ENCODE measurements around the gene CDHR5.
"Not testable (repeated sequence)": the region's sequence is repeated elsewhere in the genome, so short reads cannot be mapped to it uniquely, and the experiment has no call there.

The CDHR5 gene

DNA sequence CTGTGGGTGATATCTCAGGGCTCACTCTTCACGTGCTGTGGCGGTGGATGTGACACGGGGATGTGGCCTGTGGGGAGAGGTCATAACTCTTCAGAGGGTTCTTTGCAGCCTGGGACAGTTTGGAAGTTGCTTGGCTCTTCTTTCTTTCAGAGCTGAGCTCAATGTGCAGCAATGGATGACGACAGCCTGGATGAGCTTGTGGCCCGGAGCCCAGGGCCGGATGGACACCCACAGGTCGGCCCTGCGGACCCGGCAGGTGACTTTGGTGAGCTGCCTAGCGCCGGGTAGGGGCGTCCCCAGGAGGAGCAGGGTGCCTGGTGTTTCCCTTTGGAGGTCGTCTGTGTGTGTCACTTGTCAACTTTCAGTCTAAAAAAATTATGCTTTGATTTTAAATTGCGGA lies 43.4 kb downstream of the CDHR5 start:
- no peak for DNase-seq

DNA sequence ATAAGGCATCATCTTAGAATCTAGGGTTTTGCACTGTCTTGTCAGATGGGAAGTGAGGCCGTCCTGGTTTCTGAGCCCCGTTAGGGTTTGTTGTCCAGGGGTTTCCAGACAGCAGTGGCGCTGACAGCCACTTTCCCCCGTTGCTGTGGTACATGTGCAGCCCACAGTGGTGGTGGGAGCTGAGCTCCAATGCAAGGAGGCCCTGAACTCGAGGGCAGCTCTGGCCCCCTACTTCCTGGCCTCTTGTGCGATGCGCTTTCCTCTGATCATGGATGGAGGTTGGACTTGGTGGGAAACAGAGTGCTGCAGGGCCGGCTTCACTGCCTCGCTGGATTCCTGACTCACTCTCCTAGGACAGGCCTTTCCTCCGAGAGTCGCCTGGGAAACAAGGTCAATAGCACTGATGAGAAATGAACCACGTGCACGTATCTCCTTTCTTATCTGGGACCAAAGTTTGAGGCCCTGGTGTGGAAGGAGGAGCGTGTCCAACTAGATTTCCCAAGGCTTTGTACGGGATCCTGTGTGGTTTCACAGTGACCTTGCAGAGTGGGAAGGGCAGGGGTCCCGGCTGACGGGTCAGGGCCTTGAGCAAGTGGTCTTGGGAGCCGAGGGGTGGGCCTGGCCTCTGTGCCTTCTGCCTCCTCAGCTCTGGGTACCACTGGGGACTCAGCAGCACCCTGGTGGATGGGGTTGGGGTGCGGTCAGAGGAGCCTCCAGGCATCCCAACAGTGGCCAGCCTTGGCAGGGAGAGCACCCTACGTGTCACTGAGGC lies 44.7 kb downstream of the CDHR5 start:
- no peak for DNase-seq

DNA sequence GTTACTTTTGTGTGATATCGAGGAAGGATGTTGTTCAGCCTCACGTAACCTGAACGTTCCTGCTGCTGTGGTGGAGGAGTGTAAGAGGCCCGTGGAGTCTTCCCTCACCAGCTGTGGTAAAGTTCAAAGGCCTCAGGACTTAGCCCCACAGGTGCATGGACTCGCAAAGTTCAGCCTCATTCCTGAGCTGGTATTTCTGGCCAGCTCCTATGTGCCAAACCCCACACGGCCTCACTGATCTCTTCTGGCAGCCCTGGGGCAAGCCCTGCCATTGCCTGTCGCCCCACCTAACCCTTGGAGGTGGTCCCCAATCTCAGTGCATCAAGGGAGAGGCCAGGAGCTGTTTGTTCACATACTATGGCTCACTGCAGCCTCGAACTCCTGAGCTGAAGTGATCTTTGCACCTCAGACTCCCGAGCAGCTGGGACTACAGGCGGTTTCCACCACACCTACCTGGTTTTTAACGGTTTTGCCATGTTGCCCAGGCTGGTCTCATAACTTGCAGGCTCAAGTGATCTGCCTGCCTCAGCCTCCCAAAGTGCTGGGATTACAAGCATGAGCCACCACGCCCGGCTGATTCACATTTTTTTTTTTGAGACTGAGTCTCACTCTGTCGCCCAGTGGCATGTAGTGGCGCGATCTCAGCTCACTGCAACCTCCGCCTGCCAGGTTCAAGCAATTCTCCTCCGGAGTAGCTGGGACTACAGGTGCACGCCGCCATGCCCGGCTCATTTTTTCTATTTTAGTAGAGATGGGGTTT lies 46.3 kb downstream of the CDHR5 start:
- no peak for DNase-seq

DNA sequence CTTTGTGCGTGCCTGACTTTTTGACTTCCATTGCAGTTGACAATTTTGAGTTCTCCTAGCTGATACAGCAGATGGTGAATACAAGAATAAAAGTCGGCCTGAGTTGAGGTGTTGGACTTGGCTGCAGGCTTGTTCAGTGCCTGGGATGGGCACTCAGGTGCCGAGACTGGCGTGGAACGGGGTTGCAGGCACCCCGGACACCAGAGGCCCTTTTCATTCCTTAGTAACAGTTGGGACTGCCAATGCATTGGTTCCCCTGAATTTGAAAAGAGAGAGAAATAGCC lies 47.2 kb downstream of the CDHR5 start:
- DNase-seq: no peak

DNA sequence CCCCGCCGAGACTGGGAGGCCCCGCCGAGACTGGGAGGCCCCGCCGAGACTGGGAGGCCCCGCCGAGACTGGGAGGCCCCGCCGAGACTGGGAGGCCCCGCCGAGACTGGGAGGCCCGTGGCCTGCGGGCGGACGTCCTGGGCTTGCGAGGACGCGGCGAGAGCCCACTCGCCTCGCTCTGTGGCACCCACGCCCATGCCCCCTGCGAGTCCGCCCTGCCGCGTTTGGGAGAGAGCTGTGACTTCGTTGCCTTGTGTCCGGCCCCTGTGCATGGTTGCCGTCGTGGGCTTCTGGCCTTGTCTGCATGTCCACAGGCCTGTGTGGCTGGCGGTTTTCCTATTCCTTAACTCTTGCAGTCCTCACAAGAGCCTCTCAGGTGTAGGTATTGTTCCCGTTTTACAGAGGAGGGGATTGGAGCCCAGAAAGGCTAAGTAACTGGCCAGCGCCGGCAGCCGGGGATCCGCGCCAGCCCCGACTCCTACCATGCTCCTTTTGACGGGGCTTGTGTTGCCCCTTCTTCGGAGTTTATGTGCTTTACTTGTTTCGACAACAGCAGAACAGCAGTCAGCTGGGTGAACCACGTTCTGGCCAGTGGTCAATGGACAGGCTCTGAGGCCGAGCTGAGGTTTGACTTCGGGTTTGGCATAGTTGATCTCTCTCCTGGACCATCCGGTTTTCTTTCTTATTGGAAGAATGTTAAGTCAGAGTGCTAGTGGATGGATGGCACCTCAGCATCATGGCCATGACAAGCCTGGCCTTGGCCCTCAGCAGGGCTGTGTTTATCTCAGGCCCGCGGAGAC lies 47.7 kb downstream of the CDHR5 start:
- DNase-seq: no peak

DNA sequence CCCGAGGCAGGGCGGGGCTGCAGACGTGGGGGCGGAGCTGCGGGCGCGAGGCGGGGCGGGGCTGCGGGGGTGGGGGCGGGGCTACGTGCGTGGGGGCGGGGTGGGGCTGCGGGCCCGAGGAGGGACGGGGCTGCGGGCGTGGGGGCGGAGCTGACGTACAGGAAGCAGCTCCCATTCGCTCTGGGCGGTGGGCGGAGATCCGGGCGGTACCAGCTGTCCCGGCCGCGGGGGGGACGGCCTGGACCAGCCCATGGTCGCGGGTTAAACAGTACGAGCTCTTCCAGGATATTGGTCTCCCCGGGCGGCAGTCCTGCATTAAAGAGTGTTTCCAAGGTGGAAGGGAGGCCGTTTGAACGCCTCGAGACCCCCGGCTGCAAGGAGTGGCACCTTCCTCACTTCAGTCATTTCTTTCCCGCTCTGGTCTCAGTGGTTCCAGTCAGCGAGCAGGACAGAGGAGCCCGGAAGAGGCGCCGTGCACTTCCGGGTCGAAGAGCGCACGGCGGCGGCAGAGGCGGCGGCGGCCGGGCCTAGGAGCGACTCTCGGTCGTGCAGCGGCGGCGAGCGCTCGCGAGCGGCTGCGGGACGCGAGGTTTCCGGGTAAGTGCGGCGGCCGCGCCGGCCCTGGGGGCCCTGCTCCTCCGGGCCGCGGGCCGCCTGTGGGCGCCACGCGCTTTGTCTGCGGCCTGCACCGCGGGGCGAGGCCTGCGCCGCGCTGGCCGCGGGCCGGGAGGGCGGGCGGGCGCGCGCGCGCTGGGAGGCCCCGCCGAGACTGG lies 48.6 kb downstream of the CDHR5 start, which contains the start of gene PHRF1:
TSS of gene PHRF1 (plus strand) at position 475 of the 773 bp plus-strand sequence. CDS start 5,043 bp downstream, outside the sequence.
- DNase-seq: peak; percentile 69

DNA sequence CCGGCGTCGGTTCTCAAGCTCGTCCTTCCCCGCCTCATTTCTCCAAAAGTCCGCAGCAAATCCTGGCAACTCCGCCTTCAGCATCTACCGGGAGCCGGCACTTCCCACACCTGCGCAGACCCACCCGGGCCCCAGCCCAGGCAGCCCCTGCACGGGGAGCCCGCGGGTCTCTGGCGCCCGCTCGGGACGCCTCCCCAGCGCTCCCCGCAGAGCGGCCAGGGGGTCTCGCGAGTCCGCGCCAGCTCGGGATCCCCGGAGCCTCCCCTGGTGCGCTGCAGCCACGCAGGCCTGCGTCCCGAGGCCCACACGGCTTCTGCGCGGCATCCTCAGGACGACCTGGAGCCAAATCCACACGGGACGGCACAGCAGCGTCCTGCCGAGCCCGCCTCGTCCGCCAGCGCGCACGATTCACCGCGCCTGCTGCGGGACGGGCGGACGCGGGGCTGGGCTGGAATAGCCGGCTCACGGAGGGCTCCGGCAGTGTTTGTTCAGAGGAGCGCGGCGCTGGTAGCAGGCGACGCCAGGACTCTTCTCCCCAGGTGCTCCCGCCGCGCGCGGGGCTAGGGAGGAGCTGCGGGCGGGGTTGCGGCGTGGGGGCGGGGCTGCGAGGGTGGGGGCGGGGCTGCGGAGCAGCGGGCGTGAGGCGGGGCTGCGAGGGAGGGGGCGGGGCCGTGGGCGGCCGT lies 49.3 kb downstream of the CDHR5 start:
- DNase-seq: no peak

DNA sequence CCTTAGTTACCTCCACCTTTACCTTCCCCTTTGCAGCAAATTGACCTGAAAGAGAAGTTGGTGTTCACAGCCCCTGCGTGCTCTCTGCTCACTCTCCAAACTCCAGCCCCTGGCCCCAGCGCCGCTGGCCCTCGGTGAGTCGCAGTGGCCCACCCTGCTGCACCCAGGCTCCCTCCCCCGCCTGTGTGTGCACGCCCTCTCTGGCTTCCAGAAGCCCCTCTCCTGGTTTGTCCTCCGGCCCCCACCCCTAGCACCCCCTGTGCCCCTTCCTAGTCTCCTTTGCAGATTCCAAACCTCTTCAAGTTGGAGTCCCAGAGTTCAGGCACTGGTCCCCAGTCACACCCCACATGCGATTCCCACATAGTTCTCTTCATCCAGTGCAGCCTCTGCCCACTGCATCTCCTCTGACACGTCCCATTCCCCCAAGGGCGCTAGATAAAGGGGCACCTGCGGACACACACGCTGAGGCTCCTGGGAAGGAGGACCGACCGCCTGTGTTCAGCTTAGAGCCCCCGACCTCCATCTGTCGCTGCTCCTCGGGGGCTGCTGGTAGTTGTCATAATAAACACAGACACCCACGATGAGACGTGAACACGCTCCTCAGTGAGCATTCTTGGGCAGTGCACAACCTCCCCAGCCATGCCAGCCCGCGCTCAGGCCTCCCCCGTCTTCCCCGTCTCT lies 50.0 kb downstream of the CDHR5 start:
- DNase-seq: no peak

DNA sequence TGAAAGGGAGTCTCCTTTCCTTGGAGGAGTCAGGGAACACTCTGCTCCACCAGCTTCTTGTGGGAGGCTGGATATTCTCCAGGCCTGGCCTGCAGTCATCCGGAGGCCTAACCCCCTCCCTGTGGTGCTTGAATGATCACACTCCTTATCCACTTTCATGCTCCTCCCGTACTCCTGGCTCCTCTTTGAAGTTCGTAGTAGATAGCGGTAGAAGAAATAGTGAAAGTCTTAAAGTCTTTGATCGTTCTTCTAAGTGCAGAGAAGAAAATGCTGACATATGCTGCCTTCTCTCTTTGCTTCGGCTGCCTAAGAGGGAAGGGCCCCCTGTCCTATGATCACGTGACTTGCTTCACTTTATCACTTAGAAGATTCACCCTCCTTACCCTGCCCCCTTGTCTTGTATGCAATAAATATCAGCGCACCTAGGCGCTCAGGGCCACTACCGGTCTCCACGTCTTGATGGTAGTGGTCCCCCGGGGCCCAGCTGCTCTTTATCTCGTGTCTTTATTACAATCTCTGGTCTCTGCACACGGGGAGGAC lies 50.7 kb downstream of the CDHR5 start:
- DNase-seq: not testable (repeated sequence)

DNA sequence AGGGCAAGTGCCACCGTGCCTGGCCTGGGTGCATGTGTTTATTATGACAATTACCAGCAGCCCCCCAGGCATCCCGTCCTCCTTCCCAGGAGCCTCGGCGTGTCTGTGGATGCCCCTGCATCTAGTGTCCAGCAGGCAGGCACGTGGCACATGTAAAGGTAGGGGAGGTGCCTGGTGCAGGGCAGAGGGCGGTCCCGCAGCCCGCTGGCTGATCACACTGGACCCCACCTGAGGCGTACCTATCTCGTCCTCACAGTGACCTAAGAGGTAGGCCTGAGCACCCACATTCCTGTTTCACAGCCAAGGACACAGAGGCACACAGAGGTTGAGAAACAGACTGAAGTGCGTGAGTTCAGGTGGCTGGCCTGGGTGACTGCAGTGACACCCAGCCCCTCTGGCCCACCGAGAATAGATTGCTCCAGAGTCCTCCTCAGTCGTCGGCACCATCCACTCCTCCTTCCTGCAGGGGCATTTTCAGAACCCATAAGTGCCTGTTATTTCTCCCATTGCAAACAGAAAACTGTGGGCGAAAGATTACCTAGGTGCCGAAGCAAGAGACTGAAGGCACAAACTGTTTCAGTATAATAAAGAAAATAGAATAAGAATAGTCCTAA lies 51.5 kb downstream of the CDHR5 start:
- no peak for DNase-seq

DNA sequence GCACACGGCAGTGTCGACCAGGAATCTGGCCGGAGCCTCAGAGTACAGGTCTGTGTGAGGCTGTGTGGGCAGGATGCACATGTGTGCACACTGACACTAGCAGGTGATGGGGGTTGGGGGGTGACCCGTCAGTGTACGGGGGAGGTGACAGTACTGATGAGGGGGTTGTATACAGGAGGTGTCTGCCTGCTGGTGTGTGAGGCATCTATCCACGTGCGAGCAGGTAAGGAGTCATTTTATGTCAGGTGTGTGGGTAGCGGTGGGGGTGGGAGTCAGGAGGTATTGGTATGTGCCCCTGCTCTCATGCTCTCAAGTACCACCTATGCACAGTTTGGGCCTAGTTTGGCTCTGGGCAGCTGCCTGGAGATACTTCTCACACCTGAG lies 53.0 kb downstream of the CDHR5 start:
- no peak for DNase-seq

DNA sequence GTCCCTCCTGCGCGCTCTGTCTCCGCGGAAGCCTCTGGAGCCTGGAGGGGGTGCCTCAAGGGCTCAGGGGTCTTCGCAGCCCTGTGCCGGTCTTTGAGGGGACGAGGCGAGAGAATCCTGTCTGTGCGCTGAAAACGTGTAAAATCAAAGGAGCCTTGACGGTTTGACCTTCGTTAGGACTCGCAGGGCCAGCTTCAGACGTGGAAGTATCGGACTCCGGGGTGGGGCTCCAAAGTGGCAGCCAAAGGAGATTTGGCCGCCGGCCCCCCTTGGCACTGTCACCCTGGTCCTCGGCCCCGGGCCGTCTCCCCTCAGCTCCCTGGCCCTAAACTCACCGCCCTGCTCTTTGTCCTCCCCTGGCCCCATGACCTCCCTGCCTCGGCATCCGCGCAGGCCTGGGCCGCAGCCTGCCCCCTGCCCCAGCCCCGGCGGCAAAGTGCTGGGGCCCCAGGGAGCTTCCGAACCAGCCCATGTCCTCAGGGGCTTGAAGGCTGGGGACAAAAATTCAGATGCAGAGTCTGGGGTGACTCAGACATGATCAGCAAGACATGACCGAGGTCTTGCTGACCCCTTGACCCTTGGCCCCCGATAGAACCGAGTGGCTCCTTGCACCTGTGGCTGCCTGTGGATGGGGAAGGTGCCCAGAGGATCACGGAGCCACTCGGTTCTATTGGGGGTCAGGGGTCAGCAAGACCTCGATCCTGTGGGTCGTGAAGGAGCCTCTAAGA lies 55.4 kb downstream of the CDHR5 start:
- no peak for DNase-seq

DNA sequence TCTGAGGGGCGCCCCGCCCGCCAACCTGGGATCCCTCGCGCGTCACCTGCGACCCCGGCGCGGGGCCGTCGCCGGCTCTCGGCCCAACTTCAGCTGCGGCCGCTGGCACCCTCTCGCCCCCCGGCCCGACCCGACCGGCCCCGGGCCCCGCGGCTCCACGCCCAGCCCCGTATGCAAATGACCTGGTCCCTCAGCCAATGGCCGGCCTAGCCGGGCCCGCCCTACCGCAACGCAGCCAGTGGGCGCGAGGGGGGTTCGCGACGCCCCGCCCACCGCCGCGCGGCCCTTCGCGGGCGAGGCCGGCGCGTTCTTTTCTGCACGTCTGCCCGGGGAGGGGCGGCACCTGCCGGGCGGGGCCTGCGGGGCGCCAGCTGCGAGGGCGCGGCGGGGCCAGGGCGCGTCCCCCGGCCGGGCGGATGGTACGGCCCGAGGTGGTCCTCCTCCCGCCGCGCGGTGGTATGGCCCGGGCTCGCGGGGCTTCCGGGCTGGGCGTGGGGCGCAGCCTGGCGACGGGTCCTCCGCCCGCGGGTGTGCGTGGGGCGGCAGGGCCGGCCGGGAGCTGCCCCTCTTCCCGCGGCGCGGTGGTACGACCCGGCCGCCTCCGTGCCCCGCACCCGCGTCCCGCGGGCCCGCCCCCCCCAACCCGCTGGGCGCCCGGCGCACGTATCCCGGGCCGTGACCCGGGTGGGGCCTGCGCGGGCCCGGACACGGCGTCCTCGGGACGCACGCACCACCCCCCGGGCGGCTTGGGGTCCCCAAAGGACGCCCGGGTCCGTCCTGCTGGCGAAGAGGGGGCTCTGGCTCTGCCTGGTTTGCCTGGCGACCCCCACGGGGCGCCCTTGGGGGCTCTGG lies 56.2 kb downstream of the CDHR5 start:
- DNase-seq: peak; percentile 45

DNA sequence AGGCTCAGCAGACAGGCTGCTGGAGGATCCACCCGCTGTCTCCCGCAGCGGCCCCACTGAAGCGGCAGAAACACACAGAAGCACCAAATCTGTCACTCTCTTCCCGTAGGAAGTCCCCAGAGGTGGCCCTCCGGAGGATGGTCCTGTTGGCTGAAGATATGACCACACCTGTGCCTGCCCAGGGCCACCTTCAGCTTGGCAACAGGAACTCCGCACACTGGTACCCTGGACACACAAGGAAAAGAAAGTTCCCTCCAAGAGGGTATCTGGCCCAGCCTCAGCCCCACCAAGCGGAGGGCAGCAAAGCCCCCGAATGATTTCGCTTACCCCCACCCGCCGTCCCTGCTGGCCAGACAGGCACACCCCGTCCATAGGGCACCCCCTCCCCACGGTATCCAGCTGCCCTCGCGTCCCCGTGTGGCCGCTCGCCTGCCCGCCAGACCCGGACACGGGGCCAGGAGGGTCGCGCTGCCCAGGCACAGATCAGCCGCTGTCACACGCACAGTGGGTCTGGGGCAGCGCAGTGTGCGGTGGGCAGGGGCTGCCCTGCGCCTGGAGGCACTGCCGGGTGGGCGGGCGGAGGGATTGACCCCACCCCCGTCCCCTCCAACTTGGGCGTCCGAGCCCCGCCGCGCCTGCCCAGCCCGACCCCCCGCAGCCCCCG lies 57.0 kb downstream of the CDHR5 start:
- DNase-seq: no peak

DNA sequence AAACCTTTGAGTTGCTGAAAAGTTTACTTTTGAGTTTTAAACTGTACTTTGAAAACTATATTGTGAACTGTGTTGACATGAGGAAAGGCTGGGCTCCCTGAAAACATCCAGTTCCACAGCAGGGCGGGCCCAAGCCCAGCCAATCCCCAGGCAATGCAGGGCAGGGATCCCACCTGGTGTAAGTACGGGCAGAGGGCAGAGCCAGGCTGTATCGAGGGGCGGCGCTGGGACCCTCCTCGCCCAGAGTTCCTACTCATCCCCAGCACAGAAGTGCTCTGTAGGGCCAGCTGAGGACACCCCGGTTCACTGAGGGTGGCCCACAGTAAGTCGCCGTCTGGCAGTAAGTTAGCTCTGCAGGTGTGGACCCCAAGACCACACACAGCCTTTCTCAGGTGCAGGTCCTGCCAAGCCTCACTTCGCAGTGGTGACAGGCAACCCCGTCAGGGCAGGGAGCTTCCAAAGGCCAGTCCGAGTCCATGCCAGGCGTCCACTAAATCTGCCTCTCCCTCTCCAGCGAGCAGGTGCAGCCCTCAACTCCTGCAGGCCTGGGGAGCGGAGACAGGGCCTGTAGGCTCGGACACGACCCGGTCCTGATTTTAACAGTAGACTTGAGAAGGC lies 57.6 kb downstream of the CDHR5 start:
- no peak for DNase-seq
